ENCODE measurements around the gene DDX31. TPM values are rescaled to one million over a fixed set of nuclear protein-coding genes. Genes with fewer than 3 reads are reported as not detected.

The DDX31 gene
- total RNA-seq, 1 experiment from 2014 or later = 28.4 TPM

DNA sequence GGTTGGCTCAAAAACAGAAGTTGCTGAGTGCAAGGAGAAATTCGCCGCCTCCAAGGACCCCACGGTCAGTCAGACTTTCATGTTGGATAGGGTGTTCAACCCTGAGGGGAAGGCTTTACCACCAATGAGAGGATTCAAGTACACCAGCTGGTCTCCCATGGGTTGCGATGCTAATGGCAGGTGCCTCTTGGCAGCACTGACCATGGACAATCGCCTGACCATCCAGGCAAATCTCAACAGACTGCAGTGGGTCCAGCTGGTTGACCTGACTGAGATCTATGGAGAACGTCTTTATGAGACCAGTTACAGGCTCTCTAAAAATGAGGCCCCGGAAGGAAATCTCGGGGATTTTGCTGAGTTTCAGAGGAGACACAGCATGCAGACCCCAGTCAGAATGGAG is 8.2 kb upstream of the DDX31 start:
- no peak overlapping the region for H3K27ac Mint-ChIP-seq
- peaks cover 6 to 12% of the 10 kb centered on the region in 2 experiments for H3K4me1 Mint-ChIP-seq
- no peaks in the 10 kb centered on the region for H3K4me1 ChIP-seq (ENCODE audit: insufficient read depth, low read length)
- no peak overlapping the region for H3K9ac ChIP-seq (ENCODE audit: extremely low read depth, insufficient read length, low read length)
- H2AK5ac ChIP-seq (ENCODE audit: insufficient read length, low read length) = no peak overlapping the region
- no peak overlapping the region for H3K4me2 ChIP-seq (ENCODE audit: insufficient read depth, insufficient read length, low read length)
- no peak overlapping the region for H2BK20ac ChIP-seq (ENCODE audit: low read depth, low read length, poor library complexity, severe bottlenecking)
- no peak overlapping the region for H3K27ac ChIP-seq (ENCODE audit: insufficient read length, low read depth, low read length)
- H2BK12ac ChIP-seq (ENCODE audit: insufficient read length, low read depth, low read length) = no peak overlapping the region
- H3K27me3 Mint-ChIP-seq (ENCODE audit: low read depth) = no peaks in the 10 kb centered on the region
- no peak overlapping the region for H2BK120ac ChIP-seq (ENCODE audit: low read depth, low read length, poor library complexity, severe bottlenecking)
- DNase-seq = no peak
- no peaks in the 10 kb centered on the region for H3K9me3 ChIP-seq (ENCODE audit: control insufficient read depth, low read depth, low read length)
- H4K20me1 ChIP-seq (ENCODE audit: control insufficient read depth, insufficient read depth, insufficient read length) = no peaks in the 10 kb centered on the region
- H4K8ac ChIP-seq (replicated peaks; ENCODE audit: insufficient read length, low read depth, low read length) = no peak overlapping the region
- no peak overlapping the region for H3K56ac ChIP-seq (ENCODE audit: insufficient read length, low read depth, low read length)
- no peak overlapping the region for H2BK15ac ChIP-seq (ENCODE audit: low read depth, low read length)
- H3K9me3 Mint-ChIP-seq = no peaks in the 10 kb centered on the region
- no peak overlapping the region for H3K4me3 Mint-ChIP-seq
- peaks cover 34 to 52% (median 43%) of the 10 kb centered on the region in 3 experiments; a peak in 6 of 7 replicates for H3K36me3 Mint-ChIP-seq (ENCODE audit: insufficient read depth in 1 of 3, low read depth in 3 of 3)
- H3K79me2 ChIP-seq (ENCODE audit: insufficient read depth, low read length) = peaks cover 43% of the 10 kb centered on the region
- H3K23ac ChIP-seq (ENCODE audit: insufficient read length, low read depth, low read length) = no peak overlapping the region
- H3K18ac ChIP-seq (ENCODE audit: insufficient read length, low read depth, low read length) = no peak overlapping the region
- H3K4ac ChIP-seq (ENCODE audit: low read depth, low read length) = no peak overlapping the region
- H2AFZ ChIP-seq (ENCODE audit: low read length) = no peak overlapping the region
- no peak overlapping the region for H2BK5ac ChIP-seq (ENCODE audit: insufficient read length, low read length)
- no peak overlapping the region for H3T11ph ChIP-seq (ENCODE audit: low read length)
- no peaks in the 10 kb centered on the region for H3K23me2 ChIP-seq (ENCODE audit: insufficient read length, low read depth, low read length, poor library complexity, severe bottlenecking)
- H3K79me1 ChIP-seq (ENCODE audit: insufficient read depth, low read depth, low read length, poor library complexity, severe bottlenecking) = peaks cover 7% of the 10 kb centered on the region
- no peak overlapping the region for H4K5ac ChIP-seq (ENCODE audit: insufficient read length, low read depth, low read length)
- no peak overlapping the region for H4K91ac ChIP-seq (ENCODE audit: insufficient read length, low read depth, low read length)
- H3K14ac ChIP-seq (ENCODE audit: insufficient read depth, low read length) = no peak overlapping the region
- H3K27me3 ChIP-seq (ENCODE audit: insufficient read depth, low read length) = no peaks in the 10 kb centered on the region
- TF ChIP-seq, protein P1, sequence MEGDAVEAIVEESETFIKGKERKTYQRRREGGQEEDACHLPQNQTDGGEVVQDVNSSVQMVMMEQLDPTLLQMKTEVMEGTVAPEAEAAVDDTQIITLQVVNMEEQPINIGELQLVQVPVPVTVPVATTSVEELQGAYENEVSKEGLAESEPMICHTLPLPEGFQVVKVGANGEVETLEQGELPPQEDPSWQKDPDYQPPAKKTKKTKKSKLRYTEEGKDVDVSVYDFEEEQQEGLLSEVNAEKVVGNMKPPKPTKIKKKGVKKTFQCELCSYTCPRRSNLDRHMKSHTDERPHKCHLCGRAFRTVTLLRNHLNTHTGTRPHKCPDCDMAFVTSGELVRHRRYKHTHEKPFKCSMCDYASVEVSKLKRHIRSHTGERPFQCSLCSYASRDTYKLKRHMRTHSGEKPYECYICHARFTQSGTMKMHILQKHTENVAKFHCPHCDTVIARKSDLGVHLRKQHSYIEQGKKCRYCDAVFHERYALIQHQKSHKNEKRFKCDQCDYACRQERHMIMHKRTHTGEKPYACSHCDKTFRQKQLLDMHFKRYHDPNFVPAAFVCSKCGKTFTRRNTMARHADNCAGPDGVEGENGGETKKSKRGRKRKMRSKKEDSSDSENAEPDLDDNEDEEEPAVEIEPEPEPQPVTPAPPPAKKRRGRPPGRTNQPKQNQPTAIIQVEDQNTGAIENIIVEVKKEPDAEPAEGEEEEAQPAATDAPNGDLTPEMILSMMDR (conservative IDR thresholded peaks at IDR 0.05) = no peak
- WGBS (ENCODE audit: extremely low coverage, insufficient read length, low lambda C conversion rate) = no CpG with 5 or more reads among the region's 8 CpGs
